Stimulated activated CD8-positive, alpha-beta memory T cell treated with anti-CD3 and anti-CD28 coated beads, Interleukin-4, amount 100 ng/mL, for 24 hours (primary cell): ENCODE results near the gene FARS2.
"Not testable (repeated sequence)": the region's sequence is repeated elsewhere in the genome, so short reads cannot be mapped to it uniquely, and the experiment has no call there.

Source experiments
- DNase-seq: peaks from one replicate; pipeline ENCODE4 v3.0.0-alpha.2; 2020; ENCODE audit warnings: low read depth

The FARS2 gene

GRCh38 chr6:5786969-5787720, 525.8 kb downstream of the FARS2 start:
- no peak for DNase-seq

- not testable (repeated sequence) for DNase-seq
These were observed 528.1 kb downstream of the FARS2 start for GRCh38 chr6:5789426-5789825.

- DNase-seq: not testable (repeated sequence)
These were observed 535.2 kb downstream of the FARS2 start for GRCh38 chr6:5796555-5796954.

- not testable (repeated sequence) for DNase-seq
These were observed 545.1 kb downstream of the FARS2 start for GRCh38 chr6:5806406-5806805.

- DNase-seq: no peak
These were observed 548.1 kb downstream of the FARS2 start for GRCh38 chr6:5809450-5809849.

GRCh38 chr6:5811997-5812396, 550.7 kb downstream of the FARS2 start:
- no peak for DNase-seq

- no peak for DNase-seq
These were observed 552.3 kb downstream of the FARS2 start for GRCh38 chr6:5813625-5814027.

- no peak for DNase-seq
These were observed 552.8 kb downstream of the FARS2 start for GRCh38 chr6:5814116-5814515.

GRCh38 chr6:5814901-5815300, 553.6 kb downstream of the FARS2 start:
- DNase-seq: no peak

- no peak for DNase-seq
These were observed 556.6 kb downstream of the FARS2 start for GRCh38 chr6:5817869-5818268.

GRCh38 chr6:5818959-5819358, 557.6 kb downstream of the FARS2 start:
- no peak for DNase-seq
